Esophagus (tissue), 2 donors: ENCODE data around the gene MYLK3. TPM values are rescaled to one million over a fixed set of nuclear protein-coding genes. Genes with fewer than 3 reads are reported as not detected.

ENCODE experiments used
- H3K27ac ChIP-seq, 2 donors: one replicate each; pipeline ENCODE4 v1.5.1; 2013; ENCODE audit warnings: low read depth in 2 of 2, mild to moderate bottlenecking in 2 of 2, inconsistent platforms in 1 of 2, low read length in 1 of 2, moderate library complexity in 1 of 2
- H3K27me3 ChIP-seq, 2 donors: one replicate each; pipeline ENCODE4 v1.6.1; 2013; ENCODE audit warnings: low read length in 2 of 2, control low read depth in 1 of 2, mild to moderate bottlenecking in 1 of 2; ENCODE audit not compliant: insufficient read depth in 2 of 2, control insufficient read depth in 1 of 2
- H3K36me3 ChIP-seq, 2 donors: one replicate each; pipeline ENCODE4 v1.6.1; 2013; ENCODE audit warnings: low read length in 1 of 2; ENCODE audit not compliant: control insufficient read depth in 2 of 2, insufficient read depth in 2 of 2
- H3K4me1 ChIP-seq, 2 donors: one replicate each; pipeline ENCODE4 v1.6.1; 2013; ENCODE audit warnings: low read length in 1 of 2; ENCODE audit not compliant: control insufficient read depth in 2 of 2, insufficient read depth in 2 of 2
- H3K4me3 ChIP-seq, 2 donors: one replicate each; pipeline ENCODE4 v1.5.1; 2013; ENCODE audit warnings: low read length in 2 of 2, mild to moderate bottlenecking in 2 of 2, low read depth in 1 of 2, moderate library complexity in 1 of 2
- H3K9me3 ChIP-seq, 2 donors: one replicate each; pipeline ENCODE4 v1.6.1; 2013; ENCODE audit warnings: mild to moderate bottlenecking in 2 of 2, low read depth in 1 of 2, low read length in 1 of 2, moderate library complexity in 1 of 2; ENCODE audit not compliant: control insufficient read depth in 2 of 2, insufficient read depth in 1 of 2
- WGBS, 2 donors: extraction: QIAGEN DNeasy Blood & Tissue Kit; methylation state at CpG; one replicate each; pipeline ENCODE4 v1.1.7; 2013; 5-methylcytosine and 5-hydroxymethylcytosine counted together
- polyA plus RNA-seq, 2 donors: library from polyadenylated mRNA; stranded (reverse); fragments of 200-250 nt; gene quantifications; one replicate each; pipeline ENCODE4 v1.2.3, GENCODE V29; 2013
- donor health status: healthy with polysubstance abuse.
- donor health status: Bipolar disorder and iron deficiency.

The MYLK3 gene
- under 1 TPM; 0.04 to 0.08 TPM for polyA plus RNA-seq

DNA sequence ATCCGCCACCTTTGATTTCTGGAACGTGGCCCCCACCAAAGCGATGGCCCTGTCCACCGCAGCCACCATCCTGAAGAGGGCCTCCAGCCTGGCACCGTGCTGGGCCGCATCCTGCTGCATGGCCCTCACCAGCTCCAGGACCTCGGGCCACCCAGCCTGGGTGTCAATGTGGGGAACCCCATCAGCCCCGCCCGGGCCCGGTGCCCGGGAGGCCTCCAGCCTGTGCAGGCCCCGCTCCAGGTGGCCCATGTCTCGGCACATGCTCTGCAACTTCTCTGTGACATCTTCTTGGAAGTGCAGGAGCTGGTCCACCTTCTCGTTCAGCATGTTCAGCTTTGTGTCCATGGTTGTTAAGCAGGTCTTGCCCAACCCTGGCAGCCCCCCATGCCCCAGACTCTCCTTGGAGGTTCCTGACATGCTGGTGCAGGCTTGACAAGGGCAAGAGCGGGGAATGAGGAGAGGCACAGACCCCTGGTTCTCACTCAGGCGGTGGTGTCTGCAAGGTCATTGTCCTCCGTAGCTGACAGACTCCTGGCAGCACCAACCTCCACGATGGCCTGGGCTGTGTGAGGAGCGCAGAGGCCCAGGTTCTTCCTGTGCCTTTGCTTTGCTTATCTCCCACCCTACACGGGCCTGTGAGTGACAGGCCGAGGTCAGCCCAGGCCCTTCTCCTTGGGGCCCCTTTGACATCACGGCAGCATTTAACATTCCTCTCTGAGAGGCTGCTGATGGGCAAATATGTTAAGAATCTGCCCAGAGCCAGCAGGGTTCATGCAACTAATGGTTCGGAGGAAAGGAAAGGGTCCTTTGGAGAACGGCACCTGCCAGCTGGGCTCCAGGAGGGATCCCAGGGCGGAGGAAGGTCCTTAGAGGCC, at the start of gene MYLK3:
TSS of gene MYLK3 (minus strand) at position 568 of the 875 bp plus-strand sequence. CDS start at position 417, 151 bp downstream.
- Histone ChIP-seq H3K36me3 (no peaks in the 10 kb centered on the region), H3K4me1 (no peaks in the 10 kb centered on the region), H3K4me3 (no peak within 1 kb of the TSS), H3K27me3 (no peaks in the 10 kb centered on the region), H3K9me3 (no peaks in the 10 kb centered on the region), H3K27ac (no peak within 1 kb of the TSS)
- WGBS, 2 donors: 77 to 80% methylated on average over 25 of the region's 25 CpGs

DNA sequence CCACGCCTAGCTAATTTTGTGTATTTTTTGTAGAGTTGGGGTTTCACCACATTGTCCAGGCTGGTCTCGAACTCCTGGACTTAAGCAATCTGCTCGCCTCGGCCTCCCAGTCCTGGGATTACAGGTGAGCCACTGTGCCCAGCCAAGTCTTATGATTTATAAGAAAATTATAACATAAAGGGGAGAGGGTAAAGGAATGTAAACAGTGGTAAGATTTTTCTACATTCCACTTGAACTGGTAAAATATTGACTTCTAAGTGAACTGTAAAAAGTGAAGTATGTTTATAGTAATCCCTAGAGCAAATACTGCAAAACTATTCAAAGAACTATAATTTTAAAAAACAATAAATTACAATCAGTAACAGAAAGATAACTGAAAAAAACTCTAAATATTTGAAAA, 49.4 kb upstream of the MYLK3 start:
- H3K36me3 ChIP-seq: peaks cover 0 to under 1% of the 10 kb centered on the region in 2 donors
- no peaks in the 10 kb centered on the region for H3K4me1 ChIP-seq
- H3K27me3 ChIP-seq: no peaks in the 10 kb centered on the region
- 88 to 91% methylated on average over 4 of the region's 4 CpGs for whole genome bisulfite sequencing, 2 donors
- H3K27ac ChIP-seq: no peak overlapping the region
- H3K9me3 ChIP-seq: no peaks in the 10 kb centered on the region
- H3K4me3 ChIP-seq: no peak overlapping the region

DNA sequence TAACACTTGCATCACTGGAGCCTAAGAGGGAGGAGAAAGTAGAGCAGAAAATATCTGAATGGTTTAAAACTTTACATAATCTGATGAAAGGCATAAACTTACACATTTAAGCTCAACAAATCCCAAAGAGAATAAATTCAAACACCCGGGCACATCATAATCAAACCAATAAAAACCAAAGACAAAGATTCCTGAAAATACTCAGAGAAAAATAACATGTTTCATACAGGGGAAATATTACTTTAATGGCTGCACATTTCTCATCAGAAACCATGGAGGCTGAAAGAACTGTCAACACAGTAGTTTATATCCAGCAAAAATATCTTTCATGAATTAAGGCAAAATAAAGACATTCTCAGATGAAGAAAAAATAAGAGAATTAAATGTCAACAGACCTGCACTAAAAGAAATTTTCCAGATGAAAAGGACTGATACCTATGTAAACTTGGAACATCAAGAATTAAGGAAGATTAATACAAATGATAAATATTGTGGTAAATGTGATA, 48.7 kb upstream of the MYLK3 start:
- Histone ChIP-seq H3K4me1 (no peaks in the 10 kb centered on the region), H3K9me3 (no peaks in the 10 kb centered on the region), H3K27me3 (no peaks in the 10 kb centered on the region), H3K36me3 (no peaks in the 10 kb centered on the region), H3K4me3 (no peak overlapping the region), H3K27ac (no peak overlapping the region)
- 98 to 100% methylated on average over 1 of the region's 1 CpG for WGBS, 2 donors

DNA sequence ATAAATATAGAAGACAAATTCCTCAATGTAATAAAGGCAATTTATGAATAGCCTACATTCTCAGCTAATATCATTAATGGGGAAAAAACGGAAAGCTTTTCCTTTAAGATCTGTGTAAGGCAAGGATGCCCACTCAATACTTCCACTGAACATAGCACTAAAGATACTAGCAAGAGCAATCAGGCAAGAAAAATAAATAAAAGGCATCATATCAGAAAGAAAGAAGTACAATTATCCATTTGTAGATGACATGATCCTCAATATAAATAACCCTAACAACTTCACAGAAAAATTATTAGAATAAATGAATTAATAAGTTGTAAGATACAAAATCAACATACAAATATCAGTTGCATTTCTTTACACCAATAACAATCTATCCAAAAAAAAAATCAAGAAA, 45.7 kb upstream of the MYLK3 start:
- Histone ChIP-seq H3K4me3 (no peak overlapping the region), H3K27ac (no peak overlapping the region), H3K9me3 (no peaks in the 10 kb centered on the region), H3K36me3 (no peaks in the 10 kb centered on the region), H3K27me3 (no peaks in the 10 kb centered on the region), H3K4me1 (no peaks in the 10 kb centered on the region)
- 95 to 97% methylated on average over 1 of the region's 1 CpG for WGBS, 2 donors

DNA sequence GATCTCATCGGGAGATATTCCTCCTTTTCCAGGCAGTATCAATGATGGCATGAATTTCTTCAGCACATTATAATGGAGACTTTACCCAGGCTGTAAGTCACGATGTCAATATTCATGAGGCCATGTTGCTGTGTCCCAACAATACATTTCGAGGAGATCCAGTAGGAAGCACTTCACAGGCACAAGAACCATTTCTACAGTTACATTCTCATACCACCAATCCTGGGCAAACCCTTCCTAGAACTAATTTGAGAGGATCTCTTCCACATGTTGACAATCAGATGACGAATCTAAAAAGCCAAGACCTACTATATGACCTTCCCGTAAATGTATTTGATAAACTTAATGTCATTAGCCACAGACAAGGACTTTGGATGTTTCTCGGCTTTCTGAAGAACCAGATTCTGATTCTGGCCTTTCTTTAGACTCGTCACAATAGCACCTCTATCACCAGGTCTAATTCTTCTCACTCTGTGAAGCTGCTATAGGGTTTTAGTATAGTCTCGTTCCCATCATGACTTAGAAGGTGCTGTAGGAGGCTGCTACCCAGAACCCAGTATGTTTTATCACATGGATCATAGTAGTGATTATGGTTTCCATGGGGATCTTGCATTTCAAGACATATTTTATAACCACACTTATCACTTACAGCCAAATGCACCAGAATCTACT, 42.6 kb upstream of the MYLK3 start:
- H3K27me3 ChIP-seq: no peaks in the 10 kb centered on the region
- H3K4me1 ChIP-seq: no peaks in the 10 kb centered on the region
- no peak overlapping the region for H3K27ac ChIP-seq
- H3K9me3 ChIP-seq: no peaks in the 10 kb centered on the region
- WGBS, 2 donors: 84% methylated on average over 8 of the region's 8 CpGs
- no peaks in the 10 kb centered on the region for H3K36me3 ChIP-seq
- no peak overlapping the region for H3K4me3 ChIP-seq

DNA sequence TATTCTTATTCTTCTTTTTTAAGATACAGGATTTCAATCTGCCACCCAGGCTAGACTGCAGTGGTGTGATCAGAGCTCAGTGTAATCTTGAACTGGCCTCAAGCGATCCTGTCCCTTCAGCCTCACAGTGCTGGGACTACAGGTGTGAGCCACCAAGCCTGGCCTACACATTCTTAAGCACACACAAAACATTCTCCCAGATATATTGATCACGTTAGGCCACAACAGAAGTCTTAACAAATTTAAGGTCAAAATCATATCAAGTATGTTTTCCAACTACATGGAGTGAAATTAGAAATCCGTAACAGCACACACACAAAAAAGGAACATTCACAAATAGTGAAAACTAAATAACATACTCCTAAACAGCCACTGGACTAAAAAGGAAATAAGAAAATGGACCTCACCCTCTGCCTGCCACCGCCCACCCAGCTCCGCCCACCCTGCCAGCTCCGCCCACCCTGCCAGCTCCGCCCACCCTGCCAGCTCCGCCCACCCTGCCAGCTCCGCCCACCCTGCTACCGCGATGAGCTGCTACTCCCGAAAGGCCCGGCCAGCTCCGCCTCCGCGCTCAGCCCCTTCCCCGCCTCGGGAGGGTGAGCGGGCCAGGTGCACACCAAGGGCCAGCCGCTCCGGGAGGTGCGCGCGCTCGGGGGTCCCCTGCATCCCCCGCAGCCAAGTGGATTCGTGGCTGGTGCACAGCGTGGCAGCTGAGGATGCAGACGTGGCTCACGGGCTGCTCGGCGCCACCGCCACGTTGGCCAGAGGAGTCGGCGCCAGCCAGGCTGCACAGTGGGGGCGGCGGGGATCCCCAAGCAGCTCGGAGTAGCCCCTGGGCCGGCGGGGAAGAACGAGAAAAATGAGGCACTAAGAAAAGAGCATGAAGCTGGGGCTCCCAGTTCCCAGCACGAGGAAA, 41.6 kb upstream of the MYLK3 start:
- WGBS, 2 donors: 7 to 9% methylated on average over 43 of the region's 43 CpGs
- Histone ChIP-seq H3K4me3 (peak overlapping the region; percentile 64 to 71), H3K27me3 (no peaks in the 10 kb centered on the region), H3K27ac (peak overlapping the region in 1 of 2 donors; percentile 61), H3K4me1 (no peaks in the 10 kb centered on the region), H3K36me3 (no peaks in the 10 kb centered on the region), H3K9me3 (no peaks in the 10 kb centered on the region)

DNA sequence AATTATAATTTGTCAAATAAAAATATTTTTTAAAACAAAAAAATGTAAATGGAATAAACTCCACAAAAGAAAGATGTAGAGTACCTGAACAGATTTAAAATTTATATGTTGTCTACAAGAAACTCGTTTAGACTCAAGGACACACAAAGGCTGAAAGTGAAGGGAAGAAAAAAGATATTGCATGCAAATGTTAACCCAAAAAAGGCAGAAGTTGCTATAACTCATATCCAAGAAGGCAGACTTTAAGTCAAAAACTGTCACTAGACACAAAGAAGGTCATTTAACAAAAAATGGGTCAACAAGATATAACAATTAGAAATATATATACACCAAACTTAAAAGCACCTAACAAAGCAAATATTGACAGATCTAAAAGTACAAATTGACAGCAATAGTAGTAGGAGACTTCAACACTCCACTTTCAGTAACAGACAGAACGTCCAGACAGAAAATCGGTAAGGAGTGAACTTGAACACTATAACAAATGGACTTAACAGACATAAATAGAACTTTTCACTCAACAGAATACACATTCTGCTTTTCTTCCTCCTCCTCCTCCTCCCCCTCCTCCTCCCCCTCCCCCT, 40.8 kb upstream of the MYLK3 start:
- Histone ChIP-seq H3K27me3 (no peaks in the 10 kb centered on the region), H3K4me1 (no peaks in the 10 kb centered on the region), H3K27ac (no peak overlapping the region), H3K9me3 (no peaks in the 10 kb centered on the region), H3K4me3 (no peak overlapping the region), H3K36me3 (no peaks in the 10 kb centered on the region)
- WGBS, 2 donors: 67 to 77% methylated on average over 3 of the region's 3 CpGs

DNA sequence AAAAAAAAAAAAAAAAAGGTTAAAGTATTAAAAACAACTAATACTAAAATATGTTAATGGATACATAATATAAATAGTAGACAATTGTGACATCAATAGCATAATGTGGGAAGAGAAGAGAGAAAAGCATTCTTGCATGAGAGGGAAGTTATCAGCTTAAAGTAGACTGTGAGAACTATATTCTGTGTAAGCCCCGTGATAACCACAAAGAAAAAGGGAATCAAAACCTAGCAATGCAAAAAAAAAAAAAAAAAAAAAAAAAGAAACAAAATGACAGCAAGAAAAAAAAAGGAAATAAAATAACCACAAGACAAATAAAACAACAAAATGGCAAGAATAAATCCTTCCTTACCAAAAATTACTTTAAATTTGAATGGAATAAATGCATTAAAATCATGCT, 39.8 kb upstream of the MYLK3 start:
- no peak overlapping the region for H3K27ac ChIP-seq
- no peaks in the 10 kb centered on the region for H3K36me3 ChIP-seq
- H3K27me3 ChIP-seq: no peaks in the 10 kb centered on the region
- no peaks in the 10 kb centered on the region for H3K9me3 ChIP-seq
- 75 to 85% methylated on average over 1 of the region's 1 CpG for WGBS, 2 donors
- no peaks in the 10 kb centered on the region for H3K4me1 ChIP-seq
- no peak overlapping the region for H3K4me3 ChIP-seq
